HepG2 (cell line): ENCODE measurements around the gene MPP1. TPM values are rescaled to one million over a fixed set of nuclear protein-coding genes. Genes with fewer than 3 reads are reported as not detected.

Source experiments
- ATAC-seq: fragments of 200-7000 bp; cut with Tn5 transposase; 3 replicates; pipeline ENCODE4 v1.9.1; 2020; ENCODE audit warnings: mild to moderate bottlenecking, moderate library complexity
- BruUV-seq: library from RNA; stranded (reverse); fragments of 400-500 nt; replicated peaks from 2 replicates; lab custom pipeline; 2021; lab: Mats Ljungman, UMichigan
- CTCF ChIA-PET: fragments of 300-600 bp; formaldehyde crosslinking; extraction: SDS; loops from one replicate; lab custom pipeline; 2021; ENCODE audit warnings: low total read pairs, inconsistent platforms, low intra/inter-chr PET ratio; lab: Yijun Ruan, JAX
- POLR2A ChIA-PET: fragments of 350-600 bp; sonication (Branson Sonifier 250); formaldehyde crosslinking; loops from one replicate; lab custom pipeline; 2020; ENCODE audit warnings: antibody characterized with exemption, inconsistent platforms; lab: Yijun Ruan, JAX
- DNase-seq: peaks from one replicate; pipeline ENCODE4 v3.0.0-alpha.2; 2015; ENCODE audit warnings: low spot score
- FAIRE-seq: peaks from 3 replicates; lab custom pipeline; 2011; peaks lifted over from hg19 to GRCh38; lab: Jason Lieb, UNC
- H2AFZ ChIP-seq: one replicate; pipeline ENCODE4 v1.6.1; 2011; ENCODE audit warnings: low read length, inconsistent platforms
- H3K27ac ChIP-seq: fragments of 300-600 bp; 3 replicates; pipeline ENCODE4 v1.8.0; 2011; ENCODE audit warnings: mixed run types, mild to moderate bottlenecking, mixed read lengths, low read length, inconsistent platforms; ENCODE audit not compliant: insufficient read depth; ENCODE audit errors: extremely low read length
- H3K27me3 ChIP-seq, 2 experiments: fragments of 200-600 bp in 1 of 2; 2 replicates in 1 of 2; 3 replicates in 1 of 2; pipeline versions ENCODE4 v1.6.0 to v1.8.0; 2011; ENCODE audit warnings: low read length in 2 of 2, mild to moderate bottlenecking in 2 of 2, moderate library complexity in 2 of 2, inconsistent platforms in 1 of 2; ENCODE audit not compliant: insufficient read depth in 2 of 2, control insufficient read depth in 1 of 2
- H3K36me3 ChIP-seq, 2 experiments: fragments of 200-600 bp in 1 of 2; replicated peaks in 1 of 2; 2 replicates in 1 of 2; 3 replicates in 1 of 2; pipeline versions ENCODE4 v1.5.1 to v1.8.0; 2011; ENCODE audit warnings: low read length in 2 of 2, inconsistent platforms in 1 of 2; ENCODE audit not compliant: insufficient read depth in 2 of 2, control insufficient read depth in 1 of 2
- H3K4me1 ChIP-seq: 2 replicates; pipeline ENCODE4 v1.5.1; 2012; ENCODE audit warnings: low read length, inconsistent platforms; ENCODE audit not compliant: insufficient read depth
- H3K4me2 ChIP-seq: 2 replicates; pipeline ENCODE4 v1.6.0; 2011; ENCODE audit warnings: low read depth, low read length, inconsistent platforms
- H3K4me3 ChIP-seq, 3 experiments: fragments of 200-600 bp in 1 of 3; sonication (generic), shearing (Covaris generic) in 1 of 3; replicated peaks in 1 of 3; 2 replicates each; pipeline ENCODE4 v1.5.1; 2011 to 2016; ENCODE audit warnings: low read length in 3 of 3, inconsistent platforms in 2 of 3, low read depth in 2 of 3, mild to moderate bottlenecking in 2 of 3, control low read depth in 1 of 3, mixed read lengths in 1 of 3; ENCODE audit not compliant: insufficient read depth in 1 of 3
- H3K79me2 ChIP-seq: one replicate; pipeline ENCODE4 v1.6.1; 2011; ENCODE audit warnings: low read length, inconsistent platforms; ENCODE audit not compliant: insufficient read depth
- H3K9ac ChIP-seq: 2 replicates; pipeline ENCODE4 v1.6.0; 2011; ENCODE audit warnings: mild to moderate bottlenecking, low read depth, low read length, inconsistent platforms; ENCODE audit not compliant: insufficient read depth
- H3K9me3 ChIP-seq: 2 replicates; pipeline ENCODE4 v1.5.1; 2012; ENCODE audit warnings: mild to moderate bottlenecking, low read length
- H4K20me1 ChIP-seq: 2 replicates; pipeline ENCODE4 v1.6.0; 2011; ENCODE audit warnings: inconsistent platforms, mild to moderate bottlenecking, low read length, moderate library complexity; ENCODE audit not compliant: insufficient read depth
- ARID5B ChIP-seq: IDR thresholded peaks from 2 replicates; pipeline ENCODE4 v1.4.0; 2020; ENCODE audit warnings: mild to moderate bottlenecking, missing genetic modification reagents
- CTCF ChIP-seq: sonication (generic); formaldehyde crosslinking; IDR thresholded peaks from 2 replicates; pipeline ENCODE4 v1.5.0; 2020; ENCODE audit warnings: mild to moderate bottlenecking, missing genetic modification reagents, moderate library complexity
- MAF1 ChIP-seq: sonication (generic); formaldehyde crosslinking; IDR thresholded peaks from 2 replicates; pipeline ENCODE4 v1.5.0; 2020; ENCODE audit warnings: missing genetic modification reagents, borderline replicate concordance
- SMC3 ChIP-seq: IDR thresholded peaks from 2 replicates; pipeline ENCODE4 v1.6.1; 2011; ENCODE audit warnings: low read length, improper control_type of control experiment
- STAG1 ChIP-seq: sonication (generic); formaldehyde crosslinking; IDR thresholded peaks from 2 replicates; pipeline ENCODE4 v1.4.0; 2020; ENCODE audit warnings: missing genetic modification reagents
- ZNF570 ChIP-seq: sonication (generic); formaldehyde crosslinking; IDR thresholded peaks from 2 replicates; pipeline ENCODE4 v1.4.0; 2020; ENCODE audit warnings: mild to moderate bottlenecking, missing genetic modification reagents, borderline replicate concordance
- ZNF777 ChIP-seq: sonication (generic); formaldehyde crosslinking; IDR thresholded peaks from 2 replicates; pipeline ENCODE4 v1.4.0; 2020; ENCODE audit warnings: missing genetic modification reagents
- WGBS: methylation state at CpG from one replicate; pipeline ENCODE4 v1.1.6; 2017; ENCODE audit warnings: low lambda C conversion rate; 5-methylcytosine and 5-hydroxymethylcytosine counted together
- in situ Hi-C: cut with HindIII; loops from 2 replicates; pipeline ENCODE4 v1.10.0; 2017; ENCODE audit warnings: low pct_unique_long_range_greater_than_20kb; ENCODE audit not compliant: extremely low pct_ligation_motif_present
- intact Hi-C: fragments of 100-400 bp; cut with micrococcal nuclease; formaldehyde crosslinking; loops from one replicate; pipeline ENCODE4 v1.10.0; 2022; ENCODE audit not compliant: unreplicated experiment
- polyA plus RNA-seq, 8 experiments: library from polyadenylated mRNA; depleted of rRNA in 3 of 8; stranded (reverse) in 7 of 8; unstranded in 1 of 8; fragments of >200 nt; fragmentation: Illumina TruSeq in 4 of 8; extraction: Trizol in 4 of 8; gene quantifications; 2 replicates each; pipeline versions ENCODE4 v1.2.1 to v1.2.3, GENCODE V29; 2011 to 2016; ENCODE audit warnings: low read depth in 4 of 8, missing spikeins in 1 of 8, mixed read lengths in 1 of 8; ENCODE audit not compliant: insufficient read depth in 1 of 8
- total RNA-seq, 5 experiments: library from RNA; depleted of rRNA; stranded (reverse); fragments of >200 nt; fragmentation: Illumina TruSeq; extraction: Trizol; gene quantifications; 2 replicates each; pipeline ENCODE4 v1.2.3, GENCODE V29; 2016; ENCODE audit warnings: low read depth in 1 of 5

MPP1 gene
- total and polyA plus RNA-seq, 2 of the 13 experiments (the other 11 are each of a cell fraction or from before 2014, with no cell fraction given) = 7.8 to 8.1 TPM

- CTCF ChIA-PET = no interaction called here
- Histone ChIP-seq H3K9ac (no peak overlapping the region), H3K4me1 (no peaks in the 10 kb centered on the region), H3K4me3 (no peak overlapping the region), H2AFZ (no peak overlapping the region), H3K9me3 (no peaks in the 10 kb centered on the region), H3K79me2 (no peaks in the 10 kb centered on the region), H3K36me3 (no peaks in the 10 kb centered on the region), H3K27ac (no peak overlapping the region), H3K4me2 (no peak overlapping the region), H3K27me3 (peaks cover 2 to 24% of the 10 kb centered on the region in 2 experiments; a peak in 4 of 5 replicates), H4K20me1 (no peaks in the 10 kb centered on the region)
- TF ChIP-seq ZNF570 (CRISPR knock-in tag) (no peak), ZNF777 (peak; percentile 61; the same call in 1 of the 2 replicates), CTCF (CRISPR knock-in tag) (peak; percentile 64), SMC3 (peak; percentile 45; the same call in 1 of the 2 replicates), STAG1 (CRISPR knock-in tag) (peak; percentile 54)
- peak; percentile 32 for DNase-seq
- in situ Hi-C loops (no loop called here), intact Hi-C loops (loop anchor here (2.0 kb wide), 1 partner anchor 92 kb away; no protein-coding TSS in a partner anchor)
- POLR2A ChIA-PET = interaction anchor here (1.0 kb wide), 1 partner anchor 15 kb away, joined by 3 read pairs; no protein-coding TSS in a partner anchor
- FAIRE-seq = peak; percentile 79
- WGBS = 14% methylated on average over 6 of the region's 11 CpGs
- peak; percentile 71 for ATAC-seq
- no TSS peak for BruUV-seq
These were observed 56.5 kb downstream of the MPP1 start for GRCh38 chrX:154748712-154749339.

GRCh38 chrX:154742613-154743012, 62.7 kb downstream of the MPP1 start:
- H4K20me1 ChIP-seq = no peaks in the 10 kb centered on the region
- H3K4me1 ChIP-seq = no peaks in the 10 kb centered on the region
- CTCF ChIA-PET = no interaction called here
- no peaks in the 10 kb centered on the region for H3K27me3 ChIP-seq
- no peaks in the 10 kb centered on the region for H3K36me3 ChIP-seq
- H2AFZ ChIP-seq = no peak overlapping the region
- no peak for ATAC-seq
- no peak for FAIRE-seq
- BruUV-seq = no TSS peak
- no peaks in the 10 kb centered on the region for H3K79me2 ChIP-seq
- TF ChIP-seq ARID5B = no peak
- no peak for TF ChIP-seq MAF1 (CRISPR knock-in tag)
- DNase-seq = no peak
- no peak overlapping the region for H3K9ac ChIP-seq
- H3K9me3 ChIP-seq = no peaks in the 10 kb centered on the region
- H3K4me2 ChIP-seq = no peak overlapping the region
- in situ Hi-C loops (no loop called here), intact Hi-C loops (no loop called here)
- POLR2A ChIA-PET = no interaction called here
- H3K27ac ChIP-seq = no peak overlapping the region
- no peak overlapping the region for H3K4me3 ChIP-seq
